Smooth muscle cell (in vitro differentiated cells): ENCODE data around the gene CXCL14. TPM values are rescaled to one million over a fixed set of nuclear protein-coding genes. Genes with fewer than 3 reads are reported as not detected.

Experiments
- DNase-seq: peaks from one replicate; lab custom pipeline; 2025; ENCODE audit not compliant: unreplicated experiment; lab: John Stamatoyannopoulos, UW
- H2AFZ ChIP-seq: fragments of 200-600 bp; sonication (generic); 2 replicates; pipeline ENCODE4 v1.6.0; 2016; ENCODE audit warnings: antibody characterized with exemption, low read depth, mild to moderate bottlenecking
- H3F3A ChIP-seq: fragments of 200-600 bp; sonication (generic); 2 replicates; pipeline ENCODE4 v1.6.0; 2017; ENCODE audit warnings: antibody characterized with exemption, low read depth
- H3K27ac ChIP-seq: fragments of 200-600 bp; sonication (generic); 2 replicates; pipeline ENCODE4 v1.5.1; 2016; ENCODE audit warnings: low read depth, mild to moderate bottlenecking
- H3K27me3 ChIP-seq: fragments of 200-600 bp; sonication (generic); 2 replicates; pipeline ENCODE4 v1.6.1; 2016; ENCODE audit warnings: low read depth, mild to moderate bottlenecking
- H3K36me3 ChIP-seq: fragments of 200-600 bp; sonication (generic); 2 replicates; pipeline ENCODE4 v1.5.1; 2016; ENCODE audit warnings: low read depth
- H3K4me1 ChIP-seq: fragments of 200-600 bp; sonication (generic); 2 replicates; pipeline ENCODE4 v1.5.1; 2016; ENCODE audit warnings: low read depth
- H3K4me2 ChIP-seq: fragments of 200-600 bp; sonication (generic); 2 replicates; pipeline ENCODE4 v1.6.0; 2016; ENCODE audit warnings: mild to moderate bottlenecking
- H3K4me3 ChIP-seq: fragments of 200-600 bp; sonication (generic); 2 replicates; pipeline ENCODE4 v1.5.1; 2016; ENCODE audit warnings: mild to moderate bottlenecking
- H3K79me2 ChIP-seq: fragments of 200-600 bp; sonication (generic); 2 replicates; pipeline ENCODE4 v1.6.0; 2016; ENCODE audit warnings: low read depth, mild to moderate bottlenecking
- H3K9ac ChIP-seq: fragments of 200-600 bp; sonication (generic); 2 replicates; pipeline ENCODE4 v1.6.0; 2016; ENCODE audit warnings: low read depth
- H3K9me3 ChIP-seq: fragments of 200-600 bp; sonication (generic); replicated peaks from 2 replicates; pipeline ENCODE4 v1.5.1; 2016; ENCODE audit warnings: low read depth
- H4K20me1 ChIP-seq: fragments of 200-600 bp; sonication (generic); 2 replicates; pipeline ENCODE4 v1.6.0; 2016; ENCODE audit warnings: low read depth
- WGBS: methylation state at CpG from one replicate; pipeline ENCODE4 v1.1.7; 2016; ENCODE audit warnings: low lambda C conversion rate; 5-methylcytosine and 5-hydroxymethylcytosine counted together
- polyA plus RNA-seq: library from polyadenylated mRNA; unstranded; fragments of >200 nt; fragmentation: Nextera tagmentation; extraction: Ambion mirVana; gene quantifications from 2 replicates; pipeline ENCODE4 v1.2.1, GENCODE V29; 2016
- total RNA-seq: library from RNA; depleted of rRNA; stranded (reverse); fragments of >200 nt; gene quantifications from 2 replicates; pipeline ENCODE4 v1.2.3, GENCODE V29; 2014
- TF ChIP-seq, protein P1 (sequence below): fragments of 200-600 bp; sonication (generic); IDR thresholded peaks from 2 replicates; pipeline ENCODE4 v1.5.1; 2017; ENCODE audit warnings: borderline replicate concordance, mild to moderate bottlenecking, antibody characterized with exemption; ENCODE audit not compliant: insufficient read depth, poor library complexity, severe bottlenecking

The CXCL14 gene
- total and polyA plus RNA-seq, 2 experiments from 2014 or later, result 589 to 1,209 TPM

DNA sequence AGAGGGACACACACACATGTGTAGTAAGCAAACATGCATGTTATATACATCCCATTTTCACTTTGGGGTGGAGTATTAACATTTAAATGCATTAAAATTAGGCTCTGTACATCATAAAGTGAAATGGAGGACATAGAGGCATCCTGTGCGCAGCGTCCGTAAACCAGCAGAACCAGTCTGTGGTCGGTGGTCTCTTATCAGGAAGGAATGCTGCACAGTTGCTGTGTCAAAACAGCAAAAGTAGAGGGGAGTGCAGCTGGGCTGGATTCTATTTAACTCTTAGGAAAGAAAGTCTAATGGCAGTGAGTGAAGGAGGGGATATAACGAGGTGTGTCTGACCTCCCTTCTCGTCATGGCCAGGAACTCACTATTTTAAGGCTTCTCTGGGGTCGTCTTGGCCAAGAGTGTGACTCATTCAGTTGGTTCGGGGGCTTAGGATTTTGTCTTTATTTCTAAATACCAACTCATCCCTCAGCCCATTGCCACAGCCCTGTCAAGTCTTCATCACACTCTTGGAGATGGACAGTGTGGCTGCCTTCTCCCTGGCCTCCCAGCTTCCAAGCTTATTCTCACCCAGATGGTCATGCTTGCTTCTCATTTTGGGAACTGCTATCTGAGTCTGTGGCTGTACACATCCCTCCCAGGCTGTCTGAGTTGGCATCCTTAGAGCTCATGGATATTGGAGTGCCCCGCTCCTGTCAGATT, 20.1 kb upstream of the CXCL14 start:
- Histone ChIP-seq H3K27me3 (no peaks in the 10 kb centered on the region), H3F3A (no peaks in the 10 kb centered on the region)
- DNase-seq, result no peak

DNA sequence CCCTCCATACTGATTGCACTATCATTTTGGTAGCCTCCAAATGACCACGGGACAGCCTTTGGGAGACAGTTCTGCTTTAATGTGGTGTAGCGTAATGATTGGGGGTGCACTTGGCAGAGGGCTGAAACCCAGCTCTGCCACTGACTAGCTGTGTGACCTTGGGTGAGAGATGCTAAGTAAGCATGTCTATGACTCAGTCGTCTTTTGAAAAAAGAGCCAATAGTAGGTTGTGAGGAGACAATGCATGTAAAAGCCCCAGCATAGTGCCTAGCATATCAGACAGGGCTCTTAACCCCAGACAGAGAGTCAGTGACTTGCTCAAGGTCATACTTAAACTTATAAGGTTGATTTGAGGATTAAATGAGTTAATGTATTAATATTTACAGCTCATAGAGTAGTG, 18.0 kb upstream of the CXCL14 start:
- H2AFZ ChIP-seq, result no peak overlapping the region
- H3K36me3 ChIP-seq, result no peaks in the 10 kb centered on the region
- H3K9ac ChIP-seq, result no peak overlapping the region
- TF ChIP-seq, protein P1, sequence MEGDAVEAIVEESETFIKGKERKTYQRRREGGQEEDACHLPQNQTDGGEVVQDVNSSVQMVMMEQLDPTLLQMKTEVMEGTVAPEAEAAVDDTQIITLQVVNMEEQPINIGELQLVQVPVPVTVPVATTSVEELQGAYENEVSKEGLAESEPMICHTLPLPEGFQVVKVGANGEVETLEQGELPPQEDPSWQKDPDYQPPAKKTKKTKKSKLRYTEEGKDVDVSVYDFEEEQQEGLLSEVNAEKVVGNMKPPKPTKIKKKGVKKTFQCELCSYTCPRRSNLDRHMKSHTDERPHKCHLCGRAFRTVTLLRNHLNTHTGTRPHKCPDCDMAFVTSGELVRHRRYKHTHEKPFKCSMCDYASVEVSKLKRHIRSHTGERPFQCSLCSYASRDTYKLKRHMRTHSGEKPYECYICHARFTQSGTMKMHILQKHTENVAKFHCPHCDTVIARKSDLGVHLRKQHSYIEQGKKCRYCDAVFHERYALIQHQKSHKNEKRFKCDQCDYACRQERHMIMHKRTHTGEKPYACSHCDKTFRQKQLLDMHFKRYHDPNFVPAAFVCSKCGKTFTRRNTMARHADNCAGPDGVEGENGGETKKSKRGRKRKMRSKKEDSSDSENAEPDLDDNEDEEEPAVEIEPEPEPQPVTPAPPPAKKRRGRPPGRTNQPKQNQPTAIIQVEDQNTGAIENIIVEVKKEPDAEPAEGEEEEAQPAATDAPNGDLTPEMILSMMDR, result no peak
- no peaks in the 10 kb centered on the region for H3K9me3 ChIP-seq
- H3K4me2 ChIP-seq, result no peak overlapping the region
- H4K20me1 ChIP-seq, result no peaks in the 10 kb centered on the region
- H3K4me1 ChIP-seq, result no peaks in the 10 kb centered on the region
- no peaks in the 10 kb centered on the region for H3F3A ChIP-seq
- H3K4me3 ChIP-seq, result no peak overlapping the region
- H3K27ac ChIP-seq, result no peak overlapping the region
- H3K27me3 ChIP-seq, result peaks cover 5% of the 10 kb centered on the region
- DNase-seq, result no peak
- WGBS, result 91% methylated on average over 3 of the region's 3 CpGs
- H3K79me2 ChIP-seq, result no peaks in the 10 kb centered on the region

More for the DNA sequence above, 20.1 kb upstream of the CXCL14 start:
- H3K4me1 ChIP-seq, result peaks cover 10% of the 10 kb centered on the region
- H3K36me3 ChIP-seq, result no peaks in the 10 kb centered on the region
- no peak overlapping the region for H3K27ac ChIP-seq
- TF ChIP-seq, protein P1, result no peak
- H2AFZ ChIP-seq, result no peak overlapping the region
- WGBS, result 51% methylated on average over 9 of the region's 9 CpGs
- H3K4me2 ChIP-seq, result no peak overlapping the region
- H3K9me3 ChIP-seq, result no peaks in the 10 kb centered on the region
- no peaks in the 10 kb centered on the region for H3K79me2 ChIP-seq
- no peak overlapping the region for H3K9ac ChIP-seq
- no peak overlapping the region for H3K4me3 ChIP-seq
- no peaks in the 10 kb centered on the region for H4K20me1 ChIP-seq

GRCh38 chr5:135596157-135596763, 17.5 kb upstream of the CXCL14 start:
- H3K4me2 ChIP-seq, result no peak overlapping the region

More at GRCh38 chr5:135596157-135596763, 17.5 kb upstream of the CXCL14 start:
- Histone ChIP-seq H3K9ac (no peak overlapping the region), H3K9me3 (no peaks in the 10 kb centered on the region), H3K79me2 (no peaks in the 10 kb centered on the region), H3F3A (no peaks in the 10 kb centered on the region), H3K36me3 (no peaks in the 10 kb centered on the region), H3K4me3 (no peak overlapping the region), H3K4me1 (no peaks in the 10 kb centered on the region), H3K27me3 (peaks cover 5% of the 10 kb centered on the region), H4K20me1 (no peaks in the 10 kb centered on the region), H2AFZ (no peak overlapping the region), H3K27ac (no peak overlapping the region)
- no peak for DNase-seq
- TF ChIP-seq, protein P1, result no peak
- 94% methylated on average over 5 of the region's 5 CpGs for WGBS
